Mucosa of rectum (tissue), 2 donors: ENCODE measurements around the gene CBLB.
A peak's percentile ranks its signal among the peaks of the same experiment; 100 is the strongest.

Experiments
- H3K27ac ChIP-seq, 2 donors: one replicate each; pipeline ENCODE4 v1.7.0; 2013; ENCODE audit warnings: inconsistent platforms in 2 of 2, low read depth in 2 of 2, low read length in 2 of 2
- H3K27me3 ChIP-seq, 2 donors: one replicate each; pipeline ENCODE4 v1.7.0; 2013; ENCODE audit warnings: low read length in 2 of 2; ENCODE audit not compliant: control insufficient read depth in 2 of 2, insufficient read depth in 2 of 2
- H3K36me3 ChIP-seq, 2 donors: one replicate each; pipeline ENCODE4 v1.7.0; 2013; ENCODE audit warnings: low read length in 2 of 2; ENCODE audit not compliant: control insufficient read depth in 2 of 2, insufficient read depth in 2 of 2
- H3K4me1 ChIP-seq, 2 donors: one replicate each; pipeline ENCODE4 v1.7.0; 2013; ENCODE audit warnings: low read length in 2 of 2, mild to moderate bottlenecking in 1 of 2; ENCODE audit not compliant: control insufficient read depth in 2 of 2, insufficient read depth in 2 of 2
- H3K4me3 ChIP-seq, 2 donors: one replicate each; pipeline ENCODE4 v1.7.0; 2013; ENCODE audit warnings: low read length in 2 of 2
- H3K9ac ChIP-seq, 2 donors: one replicate each; pipeline ENCODE4 v1.7.0; 2013; ENCODE audit warnings: low read length in 2 of 2, low read depth in 1 of 2, mild to moderate bottlenecking in 1 of 2
- H3K9me3 ChIP-seq, 2 donors: one replicate each; pipeline ENCODE4 v1.7.0; 2013; ENCODE audit warnings: low read length in 2 of 2; ENCODE audit not compliant: control insufficient read depth in 2 of 2
- donor health status: healthy.
- donor health status: Normal muscosa, but diverticular disease.

The CBLB gene

GRCh38 chr3:105837947-105838346 lies 30.9 kb downstream of the CBLB start:
- H3K4me1 ChIP-seq = peaks cover 0 to 7% of the 10 kb centered on the region in 2 donors
- no peaks in the 10 kb centered on the region for H3K9me3 ChIP-seq
- no peak overlapping the region for H3K9ac ChIP-seq
- H3K27ac ChIP-seq = no peak overlapping the region
- no peaks in the 10 kb centered on the region for H3K27me3 ChIP-seq
- peaks cover 4 to 5% of the 10 kb centered on the region in 2 donors for H3K36me3 ChIP-seq
- H3K4me3 ChIP-seq = no peak overlapping the region

DNA sequence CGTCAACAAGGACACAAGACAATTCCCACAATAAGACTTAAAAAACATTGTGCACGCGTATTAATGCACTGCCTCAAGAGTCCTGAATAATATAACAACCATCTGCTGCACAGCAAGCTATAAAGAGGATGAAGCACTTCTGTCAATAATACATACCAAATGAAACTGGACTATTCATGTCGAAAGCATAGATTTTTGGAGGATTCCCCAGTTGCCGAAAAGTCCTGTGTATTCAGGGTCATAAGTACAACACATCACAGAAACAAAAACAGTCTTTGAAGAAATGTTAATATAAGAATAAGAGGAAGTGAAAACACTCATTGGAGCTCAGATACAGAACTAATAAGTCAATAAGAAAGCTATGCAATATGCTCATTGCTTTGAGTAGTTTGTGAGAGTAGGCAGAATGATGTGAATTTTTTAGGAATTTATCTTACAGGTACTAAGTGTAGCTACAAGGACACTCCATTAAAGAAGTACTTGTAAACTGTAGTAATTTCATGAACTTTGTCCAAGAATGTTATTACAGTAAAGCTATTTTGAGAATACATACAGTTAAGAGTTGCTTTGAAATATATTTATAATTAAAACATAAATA lies 31.6 kb downstream of the CBLB start:
- Histone ChIP-seq H3K36me3 (peaks cover 2 to 4% of the 10 kb centered on the region in 2 donors), H3K4me3 (peak overlapping the region in 1 of 2 donors; percentile 27), H3K9ac (no peak overlapping the region), H3K9me3 (no peaks in the 10 kb centered on the region), H3K4me1 (peaks cover 0 to 7% of the 10 kb centered on the region in 2 donors), H3K27me3 (no peaks in the 10 kb centered on the region), H3K27ac (no peak overlapping the region)

GRCh38 chr3:105836533-105836932 lies 32.3 kb downstream of the CBLB start:
- no peak overlapping the region for H3K9ac ChIP-seq
- H3K27me3 ChIP-seq = no peaks in the 10 kb centered on the region
- H3K9me3 ChIP-seq = no peaks in the 10 kb centered on the region
- H3K27ac ChIP-seq = no peak overlapping the region
- peaks cover 0 to 7% of the 10 kb centered on the region in 2 donors for H3K4me1 ChIP-seq
- H3K4me3 ChIP-seq = peak overlapping the region in 1 of 2 donors; percentile 27
- peaks cover 2 to 4% of the 10 kb centered on the region in 2 donors for H3K36me3 ChIP-seq

DNA sequence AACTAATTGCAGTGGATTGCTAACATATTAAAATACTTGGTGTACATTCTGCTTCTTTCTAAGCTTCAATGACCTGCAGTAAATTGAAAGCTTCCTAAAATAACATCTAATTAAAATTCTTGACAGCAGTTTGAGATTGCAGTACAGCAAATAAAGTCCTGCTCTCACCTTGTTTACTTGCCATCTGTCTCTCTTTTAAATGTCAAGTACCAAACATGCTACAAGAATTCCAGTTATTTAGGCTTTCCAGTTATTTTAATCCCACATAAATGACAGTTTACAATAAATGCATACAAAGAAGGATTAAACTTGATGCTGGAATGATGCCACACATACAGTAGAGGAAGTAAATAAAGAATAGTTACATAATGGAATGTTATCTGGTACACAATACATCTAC lies 33.2 kb downstream of the CBLB start:
- Histone ChIP-seq H3K9me3 (no peaks in the 10 kb centered on the region), H3K4me3 (no peak overlapping the region), H3K36me3 (peaks cover 2 to 4% of the 10 kb centered on the region in 2 donors), H3K9ac (no peak overlapping the region), H3K27ac (no peak overlapping the region), H3K27me3 (no peaks in the 10 kb centered on the region), H3K4me1 (peaks cover 0 to 7% of the 10 kb centered on the region in 2 donors)

- peaks cover 0 to 7% of the 10 kb centered on the region in 2 donors for H3K4me1 ChIP-seq
- no peaks in the 10 kb centered on the region for H3K9me3 ChIP-seq
- no peak overlapping the region for H3K27ac ChIP-seq
- no peak overlapping the region for H3K4me3 ChIP-seq
- no peaks in the 10 kb centered on the region for H3K27me3 ChIP-seq
- peaks cover 0 to 4% of the 10 kb centered on the region in 2 donors for H3K36me3 ChIP-seq
- H3K9ac ChIP-seq = no peak overlapping the region
Measured at GRCh38 chr3:105834768-105835167, 34.0 kb downstream of the CBLB start.

- no peak overlapping the region for H3K9ac ChIP-seq
- no peaks in the 10 kb centered on the region for H3K9me3 ChIP-seq
- no peaks in the 10 kb centered on the region for H3K36me3 ChIP-seq
- no peaks in the 10 kb centered on the region for H3K27me3 ChIP-seq
- peaks cover 0 to 11% of the 10 kb centered on the region in 2 donors for H3K4me1 ChIP-seq
- no peak overlapping the region for H3K27ac ChIP-seq
- H3K4me3 ChIP-seq = no peak overlapping the region
Measured at GRCh38 chr3:105832644-105833043, 36.2 kb downstream of the CBLB start.

DNA sequence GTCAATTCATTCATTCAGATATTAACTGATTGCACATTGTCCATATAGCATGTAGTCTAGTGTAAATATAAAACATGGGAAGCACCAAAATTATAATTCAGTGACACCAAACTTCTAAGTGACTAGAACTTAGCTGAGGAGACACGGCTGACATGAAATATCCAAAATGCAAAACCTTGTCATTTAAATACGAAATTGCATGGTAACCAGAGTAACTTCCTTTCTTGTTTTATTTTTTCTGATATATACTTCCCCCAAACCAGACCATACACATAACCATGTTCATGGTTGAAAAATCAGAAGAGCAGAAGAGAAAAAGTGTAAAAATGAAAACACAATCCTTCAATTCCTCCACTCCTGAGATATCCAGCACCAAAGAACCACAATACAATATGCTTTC lies 38.0 kb downstream of the CBLB start:
- no peaks in the 10 kb centered on the region for H3K36me3 ChIP-seq
- peaks cover 0 to 8% of the 10 kb centered on the region in 2 donors for H3K4me1 ChIP-seq
- no peak overlapping the region for H3K9ac ChIP-seq
- H3K9me3 ChIP-seq = no peaks in the 10 kb centered on the region
- H3K27me3 ChIP-seq = no peaks in the 10 kb centered on the region
- no peak overlapping the region for H3K27ac ChIP-seq
- H3K4me3 ChIP-seq = no peak overlapping the region

DNA sequence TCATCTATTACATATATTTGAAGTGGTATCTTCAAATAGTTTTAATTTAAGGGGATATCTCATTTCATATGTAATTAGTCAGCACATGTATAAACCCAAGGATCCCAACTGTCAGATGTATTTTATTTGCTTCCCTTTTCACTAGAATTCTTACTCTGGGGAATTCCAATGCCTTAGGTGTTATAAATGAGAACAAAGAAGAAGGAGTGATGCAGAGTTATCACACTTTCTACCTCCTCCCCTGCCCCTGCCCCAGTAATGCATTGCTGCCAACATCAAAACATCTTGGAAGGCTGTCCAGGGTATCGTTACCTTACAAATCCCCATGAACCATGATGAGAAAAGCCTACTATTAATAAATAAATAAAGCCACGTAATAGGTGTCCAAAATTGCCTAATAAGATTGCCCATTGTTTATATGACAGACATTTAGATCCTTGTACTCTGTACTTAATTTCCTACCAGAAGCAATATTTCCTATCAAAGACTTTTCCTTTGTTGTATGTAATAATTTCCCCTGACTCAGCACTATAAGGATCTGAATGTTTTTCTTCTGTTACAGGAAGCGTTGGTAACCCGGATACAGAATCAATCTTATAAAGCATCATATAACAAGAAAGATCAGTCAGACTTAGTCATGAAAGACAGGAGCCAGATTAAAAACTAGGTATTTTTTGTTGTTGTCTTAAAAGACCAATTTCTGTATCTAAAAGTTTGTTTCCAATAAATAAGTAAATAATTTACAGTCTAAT lies 38.8 kb downstream of the CBLB start:
- Histone ChIP-seq H3K4me1 (peaks cover 0 to 4% of the 10 kb centered on the region in 2 donors), H3K27ac (no peak overlapping the region), H3K9ac (no peak overlapping the region), H3K4me3 (no peak overlapping the region), H3K36me3 (no peaks in the 10 kb centered on the region), H3K27me3 (no peaks in the 10 kb centered on the region), H3K9me3 (no peaks in the 10 kb centered on the region)

GRCh38 chr3:105829229-105829628 lies 39.6 kb downstream of the CBLB start:
- Histone ChIP-seq H3K4me1 (peaks cover 0 to 7% of the 10 kb centered on the region in 2 donors), H3K27ac (no peak overlapping the region), H3K4me3 (no peak overlapping the region), H3K36me3 (no peaks in the 10 kb centered on the region), H3K9ac (no peak overlapping the region), H3K27me3 (no peaks in the 10 kb centered on the region), H3K9me3 (no peaks in the 10 kb centered on the region)

- H3K9me3 ChIP-seq = no peaks in the 10 kb centered on the region
- no peak overlapping the region for H3K27ac ChIP-seq
- H3K4me3 ChIP-seq = no peak overlapping the region
- no peaks in the 10 kb centered on the region for H3K27me3 ChIP-seq
- H3K36me3 ChIP-seq = no peaks in the 10 kb centered on the region
- H3K9ac ChIP-seq = no peak overlapping the region
- H3K4me1 ChIP-seq = peaks cover 0 to 11% of the 10 kb centered on the region in 2 donors
Measured at GRCh38 chr3:105828703-105829102, 40.1 kb downstream of the CBLB start.
